HG02943 (cell line): ENCODE results near the gene ERBIN.
"Not testable (repeated sequence)": the region's sequence is repeated elsewhere in the genome, so short reads cannot be mapped to it uniquely, and the experiment has no call there.

Experiments
- ATAC-seq: cut with Tn5 transposase; IDR thresholded peaks from one replicate; pipeline ENCODE4 v1.9.1; 2021; ENCODE audit warnings: mild to moderate bottlenecking, low read depth, moderate library complexity; ENCODE audit not compliant: unreplicated experiment

ERBIN gene

GRCh38 chr5:65926276-65926783, at the start of gene ERBIN:
Gene ERBIN, plus strand, starts transcription at chr5:65926575. Its CDS starts 66,144 bp downstream, at chr5:65992719.
- ATAC-seq = peak; percentile 30

DNA sequence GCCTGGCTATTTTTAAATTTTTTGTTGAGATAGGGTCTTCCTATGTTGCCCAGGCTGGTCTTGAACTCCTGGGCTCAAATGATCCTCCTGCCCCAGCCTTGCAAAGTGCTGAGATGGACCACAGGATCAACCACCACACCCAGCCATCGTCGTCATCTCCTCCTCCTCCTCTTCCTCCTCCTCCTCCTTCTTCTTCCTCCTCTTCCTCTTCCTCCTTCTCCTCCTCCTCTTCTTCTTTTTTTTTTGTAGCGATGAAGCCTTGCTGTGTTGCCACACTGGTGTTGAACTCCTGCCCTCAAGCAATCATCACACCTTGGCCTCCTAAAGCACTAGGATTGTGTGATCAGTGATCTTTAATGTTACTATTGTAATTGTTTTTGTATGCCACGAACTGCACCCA, 49.4 kb upstream of the ERBIN start:
- ATAC-seq = no peak

GRCh38 chr5:65879668-65880256, 46.6 kb upstream of the ERBIN start:
- ATAC-seq = not testable (repeated sequence)

GRCh38 chr5:65880496-65881072, 45.8 kb upstream of the ERBIN start:
- ATAC-seq = no peak

GRCh38 chr5:65882278-65882677, 44.1 kb upstream of the ERBIN start:
- ATAC-seq = no peak

DNA sequence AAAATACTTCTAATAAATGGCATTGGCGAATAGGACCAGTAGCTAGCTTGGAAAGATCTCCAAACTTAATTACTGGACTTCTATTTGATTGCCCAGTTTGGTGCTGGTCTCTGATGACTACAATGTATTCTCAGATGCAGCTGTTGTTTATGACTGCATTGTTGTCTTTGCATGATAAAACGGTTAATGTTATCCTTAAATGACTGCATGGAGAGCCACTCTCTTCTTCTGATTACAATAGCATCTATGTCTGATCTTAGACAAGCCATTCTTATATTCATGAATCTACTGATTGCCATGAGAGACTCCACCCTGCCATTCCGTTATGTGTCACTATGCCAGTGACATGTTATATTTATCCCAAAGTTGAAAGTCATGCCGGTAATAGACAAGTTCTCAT, 42.9 kb upstream of the ERBIN start:
- no peak for ATAC-seq

GRCh38 chr5:65886387-65886786, 40.0 kb upstream of the ERBIN start:
- no peak for ATAC-seq

DNA sequence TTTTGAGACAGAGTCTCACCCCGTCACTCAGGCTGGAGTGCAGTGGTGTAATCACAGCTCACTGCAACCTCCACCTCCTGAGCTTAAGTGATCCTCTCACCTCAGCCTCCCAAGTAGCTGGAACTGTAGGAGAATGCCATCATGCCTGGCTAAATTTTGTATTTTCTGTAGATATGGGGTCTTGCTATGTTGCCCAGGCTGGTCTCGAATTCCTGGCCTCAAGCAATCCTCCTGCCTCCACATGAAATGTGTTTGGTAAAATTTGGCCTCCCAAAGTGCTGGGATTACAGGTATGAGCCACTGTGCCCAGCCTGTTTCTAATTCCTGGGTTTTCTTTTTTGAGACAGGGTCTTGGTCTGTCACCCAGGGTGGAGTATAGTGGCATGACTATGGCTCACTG, 34.4 kb upstream of the ERBIN start:
- ATAC-seq = not testable (repeated sequence)

- ATAC-seq = no peak
These were observed 33.6 kb upstream of the ERBIN start for GRCh38 chr5:65892801-65893200.

- ATAC-seq = no peak
These were observed 32.5 kb upstream of the ERBIN start for GRCh38 chr5:65893749-65894430.

- no peak for ATAC-seq
These were observed 30.5 kb upstream of the ERBIN start for GRCh38 chr5:65895891-65896290.

DNA sequence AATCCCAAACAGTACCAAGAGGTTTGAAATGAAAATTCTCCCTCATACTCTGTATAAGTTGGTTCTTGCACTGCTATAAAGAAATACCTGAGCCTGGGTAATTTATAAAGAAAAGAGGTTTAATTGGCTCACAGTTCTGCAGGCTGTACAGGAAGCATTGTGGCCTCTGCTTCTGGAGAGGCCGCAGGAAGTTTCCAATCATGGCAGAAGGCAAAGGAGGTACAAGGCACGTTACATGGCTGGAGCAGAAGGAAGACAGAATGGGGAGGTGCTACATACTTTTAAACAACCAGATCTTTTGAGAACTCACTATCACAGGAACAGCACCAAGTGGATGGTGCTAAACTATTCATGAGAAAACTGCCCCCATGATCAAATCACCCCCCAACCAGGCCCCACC, 25.6 kb upstream of the ERBIN start:
- ATAC-seq = no peak

DNA sequence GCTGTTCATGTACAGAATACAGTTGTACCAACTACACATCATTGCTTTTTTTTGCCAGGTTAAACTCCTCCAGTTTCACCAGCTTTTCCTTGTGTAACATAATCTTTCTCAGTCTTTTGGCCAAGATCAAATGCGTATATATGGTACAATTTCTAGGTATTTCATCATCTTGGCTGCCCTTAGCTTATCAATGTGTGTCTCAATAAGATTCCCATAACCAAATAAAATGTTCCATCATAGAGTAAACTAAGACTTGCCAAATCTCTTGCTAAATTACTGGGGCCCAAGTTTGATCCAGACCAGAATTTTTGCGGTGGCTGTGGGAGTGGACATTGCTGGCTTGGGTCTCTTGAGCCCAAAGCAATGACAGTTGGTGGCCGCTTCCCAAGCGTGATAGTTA, 24.3 kb upstream of the ERBIN start:
- no peak for ATAC-seq

DNA sequence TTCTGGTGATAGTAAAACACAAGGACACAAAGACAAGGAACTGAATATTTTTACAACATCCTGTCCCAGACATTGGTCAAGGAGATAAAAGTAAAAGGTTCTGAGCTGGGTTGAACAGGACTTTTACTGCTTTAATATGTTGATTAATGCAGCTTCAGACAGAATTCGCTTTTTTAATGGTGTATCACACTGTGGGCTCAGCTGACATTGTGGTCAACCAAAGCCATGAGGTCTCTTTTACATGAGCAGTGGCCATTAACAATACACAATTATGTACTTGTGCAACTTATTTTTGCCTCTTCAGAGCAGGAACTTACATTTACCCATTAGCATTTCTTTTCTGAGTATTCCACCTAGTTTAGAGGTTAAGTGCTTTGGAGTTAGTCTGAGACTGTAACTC, 22.8 kb upstream of the ERBIN start:
- no peak for ATAC-seq

- no peak for ATAC-seq
These were observed 20.1 kb upstream of the ERBIN start for GRCh38 chr5:65906256-65906655.

DNA sequence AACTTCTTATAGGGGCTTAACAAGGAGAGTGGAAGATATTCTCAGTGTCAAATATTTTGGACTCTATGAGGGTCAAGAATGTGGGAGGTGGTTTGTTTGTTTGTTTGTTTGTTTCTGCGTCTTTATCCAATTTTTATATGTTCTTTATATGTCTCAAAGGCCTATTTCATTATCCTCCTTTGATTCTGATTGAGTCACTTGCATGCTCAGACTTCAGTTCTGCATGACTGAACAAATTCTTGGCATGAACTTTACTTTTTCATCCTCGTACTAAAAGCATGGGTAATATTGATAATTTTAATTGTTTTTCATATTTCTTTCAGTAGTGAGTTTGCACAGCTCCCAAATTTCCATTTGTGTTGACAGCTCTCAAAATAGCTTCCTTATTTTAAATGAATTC, 19.2 kb upstream of the ERBIN start:
- no peak for ATAC-seq

GRCh38 chr5:65910711-65911110, 15.7 kb upstream of the ERBIN start:
- no peak for ATAC-seq

GRCh38 chr5:65912311-65912710, 14.1 kb upstream of the ERBIN start:
- no peak for ATAC-seq

DNA sequence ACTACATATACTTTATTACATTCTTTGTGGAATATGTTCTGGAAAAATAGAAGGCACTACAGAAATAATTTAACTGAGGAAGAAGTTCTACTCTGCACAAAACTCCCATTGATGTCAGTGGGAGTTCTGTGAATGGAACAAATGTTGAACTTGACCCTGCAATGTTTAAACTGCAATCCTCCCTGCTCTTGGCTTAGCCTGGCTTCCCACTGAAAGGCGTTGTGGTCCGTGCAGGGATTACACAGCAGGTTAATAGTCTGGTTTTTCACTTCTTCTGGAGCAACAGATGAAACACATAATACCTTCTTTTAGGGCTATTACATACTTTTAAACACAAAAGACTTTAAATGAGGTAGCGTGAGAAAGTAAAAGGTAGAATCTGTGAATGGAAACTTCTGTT, 12.9 kb upstream of the ERBIN start:
- no peak for ATAC-seq

- ATAC-seq = no peak
These were observed 11.7 kb upstream of the ERBIN start for GRCh38 chr5:65914641-65915196.

- not testable (repeated sequence) for ATAC-seq
These were observed 10.7 kb upstream of the ERBIN start for GRCh38 chr5:65915661-65916060.

DNA sequence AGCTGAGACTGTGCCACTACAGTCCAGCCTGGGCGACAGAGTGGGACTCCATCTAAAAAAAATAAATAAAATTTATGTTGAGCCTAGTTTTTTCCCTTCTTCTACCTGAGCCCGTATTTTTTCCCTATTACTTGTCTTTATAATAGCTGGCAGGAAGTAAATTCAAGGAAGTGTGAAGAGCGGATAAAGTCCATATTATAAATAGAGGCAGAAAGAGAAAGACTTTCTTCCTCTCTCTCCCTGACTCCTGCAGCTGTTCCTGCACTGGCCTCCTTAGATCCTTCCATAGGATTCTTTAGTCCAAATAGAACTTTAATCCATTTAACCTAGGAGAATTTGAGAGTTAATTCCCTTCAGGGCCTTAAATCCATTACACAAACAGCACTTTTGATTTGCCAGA, 10.3 kb upstream of the ERBIN start:
- ATAC-seq = no peak
